CD4-positive, alpha-beta T cell treated with Interleukin-15 for 1 hour (primary cell): Measurements from ENCODE around the gene RNF5.
"Not testable (repeated sequence)": the region's sequence is repeated elsewhere in the genome, so short reads cannot be mapped to it uniquely, and the experiment has no call there.

Experiments used
- DNase-seq: peaks from one replicate; pipeline ENCODE4 v3.0.0-alpha.2; 2020

RNF5 gene

DNA sequence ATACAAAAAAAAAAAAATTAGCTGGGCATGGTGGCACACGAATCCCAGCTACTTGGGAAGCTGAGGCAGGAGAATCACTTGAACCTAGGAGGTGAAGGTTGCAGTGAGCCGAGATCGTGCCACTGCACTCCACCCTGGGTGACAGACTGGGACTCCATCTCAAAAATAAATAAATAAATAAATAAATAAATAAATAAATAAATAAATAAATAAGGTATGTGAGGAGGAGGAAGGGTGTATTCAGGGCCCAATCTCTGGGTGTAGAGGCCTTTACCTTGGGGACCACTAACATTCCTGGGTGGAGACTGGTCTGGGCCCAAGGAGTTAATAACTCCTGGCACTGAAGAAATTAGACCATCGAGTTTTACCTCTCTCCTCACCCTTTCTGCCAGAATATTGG is 33.2 kb downstream of the RNF5 start:
- DNase-seq, result not testable (repeated sequence)

DNA sequence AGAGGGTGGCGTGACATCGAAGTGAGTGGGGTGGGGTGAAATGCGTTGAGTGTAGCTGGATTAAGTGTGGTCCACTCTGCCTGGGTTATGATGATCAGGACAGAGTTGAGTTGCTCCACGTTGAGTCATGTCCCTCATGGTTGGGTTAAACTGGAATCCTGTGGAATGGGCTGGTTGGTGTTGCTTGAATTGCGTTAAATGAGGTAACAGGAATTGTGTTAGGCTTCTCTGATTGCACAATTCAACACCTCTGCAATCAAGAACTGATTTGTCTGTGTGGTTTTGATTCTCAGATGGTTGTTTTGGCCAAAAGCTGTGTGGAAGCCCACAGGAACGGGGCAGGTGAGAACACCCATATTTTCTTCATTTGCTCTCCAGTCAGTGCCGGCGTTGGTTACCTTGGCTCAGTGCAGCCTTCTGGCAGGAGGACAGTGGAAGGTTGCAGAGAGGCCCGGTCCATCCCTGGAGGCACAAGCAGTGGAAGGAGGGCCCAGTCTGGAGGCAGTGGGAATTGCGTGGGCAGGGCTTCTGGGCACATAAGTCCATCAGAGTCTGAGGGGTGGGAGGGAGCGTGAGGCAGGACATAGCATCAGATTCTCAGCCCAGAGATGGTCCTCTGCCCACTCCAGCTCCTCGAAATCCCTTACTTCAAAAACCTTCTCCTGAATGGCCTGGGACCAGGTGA is 34.0 kb downstream of the RNF5 start:
- no peak for DNase-seq

DNA sequence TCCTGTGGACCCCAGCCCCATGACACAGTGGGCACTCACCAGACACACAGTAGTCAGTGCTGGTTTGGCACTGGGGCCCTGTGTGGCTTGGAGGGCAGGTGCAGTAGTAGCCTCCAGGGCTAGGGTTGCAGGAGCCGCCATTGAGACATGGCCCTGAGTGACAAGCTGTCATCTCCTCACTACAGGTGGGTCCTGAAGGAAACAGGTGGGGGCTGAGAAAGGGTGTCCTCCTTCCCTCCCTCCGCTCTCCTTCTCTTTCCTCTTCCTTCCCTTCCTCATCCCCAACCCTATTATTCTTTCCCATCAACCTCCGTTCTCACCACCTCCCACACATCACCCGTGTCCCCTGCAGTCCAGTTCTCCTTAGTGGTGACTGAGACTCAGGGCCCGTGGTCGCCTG is 35.4 kb downstream of the RNF5 start:
- no peak for DNase-seq

DNA sequence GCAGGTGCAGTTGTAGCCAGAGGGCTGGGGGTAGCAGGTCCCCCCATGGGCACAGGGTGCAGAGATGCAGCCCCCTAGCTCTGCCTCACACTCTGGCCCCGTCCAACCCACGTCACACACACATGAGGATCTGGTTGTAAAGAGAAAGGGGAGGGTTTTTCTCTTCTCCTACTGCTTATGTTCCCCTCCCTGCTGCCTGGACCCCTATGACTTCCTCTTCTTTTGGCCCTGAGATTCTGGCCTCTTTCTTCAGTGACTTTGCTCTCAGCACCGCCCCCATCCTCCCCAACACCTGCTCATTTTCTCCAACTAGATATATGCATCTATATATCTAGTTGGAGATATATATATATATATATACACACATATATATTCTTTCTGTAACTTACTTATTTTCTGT is 35.9 kb downstream of the RNF5 start:
- no peak for DNase-seq

DNA sequence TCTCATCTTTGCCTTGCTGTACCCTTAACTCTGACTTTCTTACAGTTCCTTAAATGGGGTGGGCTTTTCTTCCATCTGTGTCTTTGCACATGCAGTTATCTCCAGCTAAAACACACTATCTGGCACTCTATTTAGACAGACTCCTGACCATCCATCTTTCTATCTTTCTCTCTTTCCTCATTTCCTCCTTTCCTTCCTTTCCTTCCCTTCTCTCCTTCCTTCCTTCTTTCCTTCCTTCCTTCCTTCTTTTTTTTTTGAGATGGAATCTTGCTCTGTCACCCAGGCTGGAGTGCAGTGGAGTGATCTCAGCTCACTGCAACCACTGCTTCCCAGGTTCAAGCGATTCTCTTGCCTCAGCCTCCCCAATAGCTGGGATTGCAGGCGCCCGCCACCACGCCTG is 37.4 kb downstream of the RNF5 start:
- DNase-seq, result no peak

DNA sequence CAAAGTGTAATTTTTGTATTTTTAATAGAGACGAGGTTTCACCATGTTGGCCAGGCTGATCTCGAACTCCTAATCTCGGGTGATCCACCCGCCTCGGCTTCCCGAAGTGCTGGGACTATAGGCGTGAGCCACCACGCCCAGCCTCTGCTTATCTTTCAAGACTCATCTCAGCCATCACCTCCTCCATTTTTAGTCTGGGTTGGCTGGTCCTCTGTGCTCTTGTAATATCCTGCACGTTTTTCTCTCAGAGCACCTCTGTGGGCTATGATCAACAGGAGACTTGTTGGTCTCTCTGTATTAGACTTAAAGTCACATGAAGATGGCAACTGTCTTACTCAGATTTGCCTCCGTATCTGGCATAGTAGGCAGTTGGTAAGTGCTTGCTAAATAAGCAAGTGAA is 38.1 kb downstream of the RNF5 start:
- no peak for DNase-seq

DNA sequence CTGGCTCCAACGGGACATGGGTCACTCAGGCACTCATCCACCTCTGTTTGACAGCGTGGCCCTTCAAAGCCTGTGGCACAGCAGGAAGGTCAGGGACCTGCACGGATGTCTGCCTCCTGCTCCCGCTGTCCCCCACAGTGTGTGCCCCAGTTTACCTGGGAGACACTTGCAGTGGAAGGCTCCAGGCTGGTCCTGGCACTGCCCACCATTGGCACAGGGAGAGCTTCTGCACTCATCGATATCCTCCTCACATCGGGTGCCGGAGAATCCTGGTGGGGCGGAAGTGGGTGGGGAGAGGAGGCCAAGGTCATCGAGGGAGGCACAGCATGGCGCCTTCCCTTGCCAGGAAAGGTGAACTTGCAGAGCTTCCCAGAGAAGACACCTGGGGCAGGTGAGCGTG is 38.8 kb downstream of the RNF5 start:
- no peak for DNase-seq

DNA sequence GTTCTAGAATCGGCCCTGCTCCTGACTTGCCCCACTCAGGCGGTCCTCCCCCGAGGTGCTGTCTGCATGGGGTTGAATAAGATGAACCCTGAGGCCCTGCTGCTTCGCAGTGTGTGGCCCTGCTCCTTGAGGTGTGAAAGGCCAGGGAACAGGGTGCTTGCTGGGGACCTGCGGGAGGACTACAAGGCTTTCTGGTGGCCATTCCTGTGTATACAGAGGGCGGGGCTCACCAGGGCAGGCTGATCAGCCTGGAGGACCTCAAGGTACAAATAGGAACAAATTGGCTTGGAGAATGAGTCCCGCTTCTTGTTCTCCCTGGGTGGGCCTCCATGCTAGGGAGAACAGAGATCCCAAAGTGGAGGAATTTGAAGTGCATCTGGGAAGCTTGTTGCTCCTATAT is 40.0 kb downstream of the RNF5 start:
- no peak for DNase-seq

DNA sequence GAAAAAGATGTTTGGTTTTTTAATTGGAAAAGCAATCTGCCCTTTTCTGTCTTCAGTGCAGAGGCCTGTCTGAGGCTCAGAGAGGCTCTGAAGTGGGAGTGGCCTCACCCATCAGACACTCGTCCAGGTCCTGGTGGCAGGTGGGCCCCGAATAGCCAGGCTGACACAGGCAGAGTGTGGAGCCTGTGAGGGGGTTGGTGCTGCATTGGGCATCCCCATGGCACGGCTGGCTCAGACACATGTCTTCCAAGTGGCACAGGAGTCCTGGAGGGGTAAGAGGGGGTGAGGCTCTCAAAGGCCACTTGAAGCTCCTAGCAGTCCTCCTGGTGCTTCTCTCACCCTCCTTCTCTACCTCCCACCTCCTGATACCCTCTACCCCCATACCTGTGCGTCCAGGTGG is 41.8 kb downstream of the RNF5 start:
- DNase-seq, result no peak

DNA sequence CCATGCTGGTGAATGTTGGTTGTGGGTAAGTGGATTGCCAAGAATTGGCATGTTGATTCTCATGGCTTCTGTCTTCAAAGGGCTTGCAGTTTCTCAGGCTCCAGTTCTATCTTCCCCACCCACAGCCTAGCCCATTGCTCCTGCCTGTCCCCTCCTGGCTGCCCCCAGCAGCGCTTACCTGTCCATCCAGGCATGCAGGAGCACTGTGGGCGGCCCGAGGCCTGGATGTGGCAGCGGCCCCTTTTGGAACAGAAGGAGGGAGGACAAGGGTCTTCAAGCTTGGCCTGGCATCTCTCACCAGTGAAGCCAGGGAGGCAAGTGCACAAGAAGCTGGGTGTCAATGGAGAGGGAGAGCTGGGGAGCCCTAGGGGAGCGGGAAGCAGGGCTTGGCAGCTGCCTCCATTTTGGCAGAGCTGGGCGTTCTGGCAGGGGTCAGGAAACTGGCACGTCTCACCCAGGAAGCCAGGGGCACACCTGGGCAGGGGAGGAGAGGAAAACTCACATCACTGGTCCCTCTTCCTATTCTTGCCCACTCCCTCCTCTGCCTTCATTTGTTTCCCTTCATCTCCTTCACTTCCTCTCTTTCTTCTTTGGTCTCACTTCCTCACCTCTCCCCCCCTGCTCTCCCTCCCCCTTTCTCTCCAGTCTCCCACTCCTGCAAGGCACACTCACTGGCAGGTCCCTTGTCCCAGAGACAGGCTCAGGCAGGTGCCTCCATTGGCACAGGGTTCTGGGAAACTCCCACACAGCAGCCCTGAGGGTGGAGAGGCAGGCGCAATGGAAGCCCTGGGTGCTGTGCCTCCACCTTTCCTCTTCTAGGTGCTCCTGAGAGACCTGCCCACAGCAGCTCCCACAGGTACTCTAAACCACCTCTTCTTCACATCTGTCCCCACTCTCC is 44.4 kb downstream of the RNF5 start:
- DNase-seq, result no peak

DNA sequence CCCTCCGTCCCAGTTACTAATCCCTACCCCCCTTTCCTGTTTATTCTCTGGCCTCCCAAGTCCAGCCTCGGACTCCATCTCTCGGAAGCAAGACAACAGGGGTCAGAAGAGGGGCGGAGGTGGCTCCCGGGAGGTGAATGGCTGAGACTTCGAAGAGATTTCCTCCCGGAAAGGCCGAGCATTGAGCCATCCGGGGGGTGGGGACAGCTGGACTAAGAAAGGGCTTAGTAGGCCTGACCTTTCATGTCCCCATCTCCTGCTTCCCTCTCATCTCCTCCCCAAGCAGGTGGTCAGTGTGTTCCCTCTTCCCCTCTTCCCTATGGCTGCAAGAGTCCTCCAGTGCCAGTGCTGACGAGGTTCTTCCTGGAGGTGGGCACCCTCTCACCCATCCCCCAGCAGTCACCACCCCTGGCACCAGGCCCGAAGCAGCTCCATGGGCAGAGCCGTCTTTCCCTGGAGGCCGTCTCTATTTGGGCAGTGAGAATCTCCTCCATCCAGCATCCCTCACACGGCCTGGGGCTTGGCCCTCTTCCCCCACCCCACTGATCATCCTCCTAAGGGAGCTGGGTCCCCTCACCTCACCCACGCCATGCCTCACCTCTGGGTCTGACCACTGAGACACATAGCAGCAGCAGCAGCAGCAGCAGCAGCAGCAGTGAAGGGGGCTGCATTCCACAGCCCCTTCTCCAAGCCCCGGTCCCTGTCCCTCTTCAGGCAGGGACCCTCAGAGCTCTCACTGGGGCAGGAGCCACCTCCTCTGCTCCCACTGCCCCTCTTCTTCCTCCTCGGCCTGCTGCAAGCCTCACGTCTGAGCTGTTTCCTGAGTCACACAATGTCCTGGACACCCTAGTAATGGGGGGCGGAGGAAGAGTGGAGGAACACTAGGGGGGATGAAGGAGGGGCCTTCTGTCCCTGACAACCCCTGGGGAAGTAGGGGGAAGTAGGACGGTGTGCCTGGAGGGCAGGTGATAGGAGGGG is 45.3 kb downstream of the RNF5 start, which contains the start of gene NOTCH4:
NOTCH4 (minus strand) TSS at position 810 of the 978 bp plus-strand sequence; CDS start at position 671, 139 bp downstream.
- no peak for DNase-seq

DNA sequence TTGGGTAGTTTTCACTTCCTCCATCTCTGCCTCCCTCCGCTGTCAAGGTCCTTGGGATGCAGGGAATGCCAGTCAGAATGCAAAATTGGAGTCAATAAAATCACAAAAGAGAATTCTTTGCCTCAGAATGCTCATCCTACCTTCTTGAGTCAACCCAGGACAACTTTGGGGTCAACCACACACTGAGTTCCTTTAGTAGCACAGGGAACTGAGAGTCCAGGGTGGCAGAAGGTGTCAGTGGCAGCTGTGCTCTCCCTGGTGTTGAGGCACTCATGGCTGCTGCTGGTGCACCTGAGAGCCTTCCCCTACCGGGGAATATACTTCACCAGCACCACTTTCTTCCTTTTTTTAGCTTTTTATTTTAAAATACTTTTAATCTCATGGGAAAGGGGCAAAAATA is 46.5 kb downstream of the RNF5 start:
- no peak for DNase-seq

DNA sequence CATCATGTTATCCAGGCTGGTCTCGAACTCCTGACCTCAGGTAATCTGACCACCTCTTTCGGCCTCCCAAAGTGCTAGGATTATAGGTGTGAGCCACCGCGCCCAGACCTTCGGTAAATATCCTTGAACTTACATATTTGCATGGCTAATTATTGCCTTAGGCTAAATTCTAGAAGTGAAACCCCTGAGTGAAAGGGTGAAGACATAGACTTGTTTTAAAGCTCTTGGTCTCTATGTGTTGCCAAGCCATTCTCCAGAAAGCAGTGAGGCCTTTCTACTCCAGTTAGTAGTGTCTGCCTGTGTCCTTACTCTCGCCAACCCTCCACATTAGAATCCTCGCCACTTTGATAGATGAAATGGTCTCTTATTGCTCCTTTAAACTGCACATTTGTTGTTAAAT is 48.2 kb downstream of the RNF5 start:
- no peak for DNase-seq
